Thyroid gland (tissue), 4 donors: Measurements from ENCODE around the gene SUPT7L.

ENCODE experiments used
- POLR2A ChIP-seq, 2 donors: fragments of 450-650 bp; IDR thresholded peaks; one replicate each; pipeline ENCODE4 v1.6.1; 2017; ENCODE audit warnings: antibody characterized with exemption in 2 of 2, mild to moderate bottlenecking in 2 of 2, moderate library complexity in 1 of 2
- TF ChIP-seq, protein P1 (sequence below), 6 experiments: fragments of 200-600 bp in 3 of 6; fragments of 450-650 bp in 3 of 6; sonication (generic) in 3 of 6; IDR thresholded peaks; one replicate each; pipeline ENCODE4 v1.5.1; 2016 to 2019; ENCODE audit warnings: antibody characterized with exemption in 6 of 6, mild to moderate bottlenecking in 2 of 6, inconsistent platforms in 1 of 6, moderate library complexity in 1 of 6

DNA sequence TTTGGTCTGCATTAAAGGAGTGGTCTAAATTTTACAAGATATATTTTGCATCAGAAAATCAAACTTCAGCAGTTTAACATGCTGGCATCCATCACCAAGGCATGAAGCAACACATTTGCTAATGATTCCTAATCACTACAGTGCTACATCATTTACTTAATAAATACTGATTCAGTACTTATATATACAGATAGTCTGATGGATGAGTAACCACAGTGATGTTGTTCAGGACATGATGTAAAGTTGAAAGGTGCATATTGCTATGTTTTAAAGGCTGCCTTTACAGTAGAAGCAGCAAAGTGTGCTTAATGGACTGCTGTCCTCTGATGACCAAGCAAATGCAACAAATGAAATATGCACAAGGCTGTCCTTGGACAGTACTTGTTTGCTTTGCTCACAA, 11.1 kb downstream of the SUPT7L start:
- TF ChIP-seq, protein P1, sequence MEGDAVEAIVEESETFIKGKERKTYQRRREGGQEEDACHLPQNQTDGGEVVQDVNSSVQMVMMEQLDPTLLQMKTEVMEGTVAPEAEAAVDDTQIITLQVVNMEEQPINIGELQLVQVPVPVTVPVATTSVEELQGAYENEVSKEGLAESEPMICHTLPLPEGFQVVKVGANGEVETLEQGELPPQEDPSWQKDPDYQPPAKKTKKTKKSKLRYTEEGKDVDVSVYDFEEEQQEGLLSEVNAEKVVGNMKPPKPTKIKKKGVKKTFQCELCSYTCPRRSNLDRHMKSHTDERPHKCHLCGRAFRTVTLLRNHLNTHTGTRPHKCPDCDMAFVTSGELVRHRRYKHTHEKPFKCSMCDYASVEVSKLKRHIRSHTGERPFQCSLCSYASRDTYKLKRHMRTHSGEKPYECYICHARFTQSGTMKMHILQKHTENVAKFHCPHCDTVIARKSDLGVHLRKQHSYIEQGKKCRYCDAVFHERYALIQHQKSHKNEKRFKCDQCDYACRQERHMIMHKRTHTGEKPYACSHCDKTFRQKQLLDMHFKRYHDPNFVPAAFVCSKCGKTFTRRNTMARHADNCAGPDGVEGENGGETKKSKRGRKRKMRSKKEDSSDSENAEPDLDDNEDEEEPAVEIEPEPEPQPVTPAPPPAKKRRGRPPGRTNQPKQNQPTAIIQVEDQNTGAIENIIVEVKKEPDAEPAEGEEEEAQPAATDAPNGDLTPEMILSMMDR (IDR thresholded peaks at IDR 0.05), result no peak
- no peak for TF ChIP-seq POLR2A (IDR thresholded peaks at IDR 0.05)
